Activated naive CD8-positive, alpha-beta T cell treated with anti-CD3 and anti-CD28 coated beads, Interleukin-2, amount 50 U/mL, for 24 hours (primary cell): Measurements from ENCODE around the gene ADAMTS17.
A peak's percentile ranks its signal among the peaks of the same experiment; 100 is the strongest.
"Not testable (repeated sequence)": the region's sequence is repeated elsewhere in the genome, so short reads cannot be mapped to it uniquely, and the experiment has no call there.

Experiments used
- ATAC-seq: fragments of 150-1000 bp; cut with Tn5 transposase; one replicate; pipeline ENCODE4 v1.10.0; 2021
- DNase-seq: peaks from one replicate; pipeline ENCODE4 v3.0.0; 2021
- H3K27ac Mint-ChIP-seq: one replicate; pipeline ENCODE4 v1.8.0; 2021; ENCODE audit warnings: mild to moderate bottlenecking, mixed read lengths
- H3K27me3 Mint-ChIP-seq: one replicate; pipeline ENCODE4 v1.8.0; 2021; ENCODE audit warnings: mixed read lengths
- H3K36me3 Mint-ChIP-seq: one replicate; pipeline ENCODE4 v1.8.0; 2021; ENCODE audit warnings: low read depth, mixed read lengths
- H3K4me1 Mint-ChIP-seq: one replicate; pipeline ENCODE4 v1.8.0; 2021; ENCODE audit warnings: mixed read lengths
- H3K4me3 Mint-ChIP-seq: one replicate; pipeline ENCODE4 v1.8.0; 2021; ENCODE audit warnings: mild to moderate bottlenecking, moderate library complexity, mixed read lengths
- H3K9me3 Mint-ChIP-seq: one replicate; pipeline ENCODE4 v1.8.0; 2021; ENCODE audit warnings: mixed read lengths

Gene ADAMTS17

GRCh38 chr15:99931703-99932603 lies 409.8 kb downstream of the ADAMTS17 start:
- Mint-ChIP-seq H3K36me3 (no peaks in the 10 kb centered on the region), H3K27me3 (no peaks in the 10 kb centered on the region), H3K4me1 (peaks cover 8% of the 10 kb centered on the region), H3K4me3 (no peak overlapping the region), H3K27ac (no peak overlapping the region), H3K9me3 (no peaks in the 10 kb centered on the region)
- ATAC-seq: no peak
- no peak for DNase-seq

- ATAC-seq: no peak
- H3K27ac Mint-ChIP-seq: no peak overlapping the region
Measured at GRCh38 chr15:99930696-99931095, 411.1 kb downstream of the ADAMTS17 start.

GRCh38 chr15:99929266-99929665 lies 412.5 kb downstream of the ADAMTS17 start:
- ATAC-seq (no peak), DNase-seq (no peak)
- Mint-ChIP-seq H3K9me3 (no peaks in the 10 kb centered on the region), H3K4me1 (peaks cover 13% of the 10 kb centered on the region), H3K4me3 (peak overlapping the region; percentile 25), H3K27ac (no peak overlapping the region), H3K36me3 (no peaks in the 10 kb centered on the region), H3K27me3 (no peaks in the 10 kb centered on the region)

More at GRCh38 chr15:99930696-99931095, 411.1 kb downstream of the ADAMTS17 start:
- no peak overlapping the region for H3K4me3 Mint-ChIP-seq
- H3K9me3 Mint-ChIP-seq: no peaks in the 10 kb centered on the region
- no peak for DNase-seq
- H3K36me3 Mint-ChIP-seq: no peaks in the 10 kb centered on the region
- H3K4me1 Mint-ChIP-seq: peaks cover 12% of the 10 kb centered on the region
- no peaks in the 10 kb centered on the region for H3K27me3 Mint-ChIP-seq

GRCh38 chr15:99928429-99928981 lies 413.3 kb downstream of the ADAMTS17 start:
- Mint-ChIP-seq H3K27ac (peak overlapping the region; percentile 70), H3K4me3 (peak overlapping the region; percentile 79), H3K27me3 (peaks cover 7% of the 10 kb centered on the region), H3K9me3 (no peaks in the 10 kb centered on the region), H3K4me1 (peaks cover 13% of the 10 kb centered on the region), H3K36me3 (no peaks in the 10 kb centered on the region)
- peak; percentile 90 for ATAC-seq
- DNase-seq: peak; percentile 90

- not testable (repeated sequence) for H3K9me3 Mint-ChIP-seq, ATAC-seq, DNase-seq
Measured at GRCh38 chr15:99926532-99926931, 415.2 kb downstream of the ADAMTS17 start.

GRCh38 chr15:99925661-99926461 lies 415.9 kb downstream of the ADAMTS17 start:
- Mint-ChIP-seq H3K9me3 (no peaks in the 10 kb centered on the region), H3K27ac (no peak overlapping the region), H3K4me1 (peaks cover 13% of the 10 kb centered on the region), H3K4me3 (peak overlapping the region; percentile 77), H3K27me3 (peaks cover 21% of the 10 kb centered on the region), H3K36me3 (no peaks in the 10 kb centered on the region)
- DNase-seq (peak; percentile 55), ATAC-seq (peak; percentile 66)

More at GRCh38 chr15:99926532-99926931, 415.2 kb downstream of the ADAMTS17 start:
- Mint-ChIP-seq H3K4me1 (peaks cover 13% of the 10 kb centered on the region), H3K27me3 (peaks cover 14% of the 10 kb centered on the region)
- H3K4me3 Mint-ChIP-seq, H3K27ac Mint-ChIP-seq, H3K36me3 Mint-ChIP-seq: not testable (repeated sequence)

GRCh38 chr15:99923711-99924110 lies 418.1 kb downstream of the ADAMTS17 start:
- peaks cover 28% of the 10 kb centered on the region for H3K27me3 Mint-ChIP-seq
- peaks cover 8% of the 10 kb centered on the region for H3K4me1 Mint-ChIP-seq
- ATAC-seq (no peak), DNase-seq (no peak)
- no peaks in the 10 kb centered on the region for H3K36me3 Mint-ChIP-seq
- H3K4me3 Mint-ChIP-seq: no peak overlapping the region
- no peak overlapping the region for H3K27ac Mint-ChIP-seq
- no peaks in the 10 kb centered on the region for H3K9me3 Mint-ChIP-seq
